Spleen (tissue), 11 donors: ENCODE measurements around the gene ANO3. TPM values are rescaled to one million over a fixed set of nuclear protein-coding genes. Genes with fewer than 3 reads are reported as not detected.

Experiments used
- DNase-seq: peaks from one replicate; pipeline ENCODE4 v3.0.0-alpha.2; 2020
- H3K27ac ChIP-seq, 8 donors: fragments of 200-600 bp; sonication (generic) in 7 of 8; 1 replicate in 4 of 8; 2 replicates in 4 of 8; pipeline versions ENCODE4 v1.5.0 to v1.8.0; 2016 to 2021; ENCODE audit warnings: inconsistent platforms in 4 of 8, mild to moderate bottlenecking in 4 of 8, moderate library complexity in 1 of 8
- H3K27me3 ChIP-seq, 7 donors: fragments of 200-600 bp; sonication (generic) in 6 of 7; replicated peaks in 1 of 7; 1 replicate in 4 of 7; 2 replicates in 3 of 7; pipeline versions ENCODE4 v1.5.0 to v1.8.0; 2016 to 2021; ENCODE audit warnings: inconsistent platforms in 3 of 7, mild to moderate bottlenecking in 1 of 7
- H3K36me3 ChIP-seq, 6 donors: fragments of 200-600 bp; sonication (generic) in 5 of 6; 1 replicate in 4 of 6; 2 replicates in 2 of 6; pipeline versions ENCODE4 v1.5.0 to v1.8.0; 2016 to 2021; ENCODE audit warnings: inconsistent platforms in 2 of 6
- H3K4me1 ChIP-seq, 6 donors: fragments of 200-600 bp; sonication (generic) in 5 of 6; 1 replicate in 3 of 6; 2 replicates in 3 of 6; pipeline versions ENCODE4 v1.5.0 to v1.8.0; 2016 to 2021; ENCODE audit warnings: inconsistent platforms in 3 of 6
- H3K4me3 ChIP-seq, 8 donors: fragments of 200-600 bp; sonication (generic) in 7 of 8; 1 replicate in 4 of 8; 2 replicates in 4 of 8; pipeline versions ENCODE4 v1.5.0 to v1.8.0; 2016 to 2021; ENCODE audit warnings: inconsistent platforms in 4 of 8, mild to moderate bottlenecking in 4 of 8, moderate library complexity in 2 of 8
- H3K9me3 ChIP-seq, 8 donors: fragments of 200-600 bp; sonication (generic) in 7 of 8; 1 replicate in 4 of 8; 2 replicates in 4 of 8; pipeline versions ENCODE4 v1.5.0 to v1.8.0; 2016 to 2021; ENCODE audit warnings: inconsistent platforms in 4 of 8
- POLR2A ChIP-seq, 3 donors: fragments of 450-650 bp; IDR thresholded peaks; one replicate each; pipeline ENCODE4 v1.5.1; 2017; ENCODE audit warnings: antibody characterized with exemption in 3 of 3, mild to moderate bottlenecking in 1 of 3
- POLR2AphosphoS5 ChIP-seq, 3 donors: sonication (generic); formaldehyde crosslinking; IDR thresholded peaks; one replicate each; pipeline ENCODE4 v1.5.1; 2017; ENCODE audit warnings: antibody characterized with exemption in 3 of 3
- WGBS, 5 donors: extraction: QIAGEN DNeasy Blood & Tissue Kit in 3 of 5; methylation state at CpG; one replicate each; pipeline versions ENCODE4 v1.1.5 to v1.1.7; 2013 to 2018; 5-methylcytosine and 5-hydroxymethylcytosine counted together
- intact Hi-C: fragments of 100-400 bp; cut with DNase I; formaldehyde crosslinking; loops from one replicate; pipeline ENCODE4 v1.15.0; 2023; ENCODE audit warnings: low total_unique reads
- polyA plus RNA-seq, 3 donors: library from polyadenylated mRNA; stranded (reverse); fragments of 200-250 nt; gene quantifications; one replicate each; pipeline ENCODE4 v1.2.1, GENCODE V29; 2013
- total RNA-seq, 7 donors: library from RNA; depleted of rRNA in 3 of 7; stranded (reverse); fragments of >200 nt in 3 of 7; fragmentation: NEBNext Ultra II Directional in 4 of 7; extraction: Animal tissue kit (Norgen Biotek cat#: 25700) in 4 of 7; gene quantifications; one replicate each; pipeline versions ENCODE4 v1.1.0 to v1.2.1, GENCODE V29; 2016 to 2021
- TF ChIP-seq, protein P1 (sequence below), 11 experiments: fragments of 200-600 bp in 7 of 11; fragments of 450-650 bp in 4 of 11; sonication (generic) in 4 of 11; IDR thresholded peaks in 8 of 11; conservative IDR thresholded peaks in 3 of 11; 1 replicate in 7 of 11; 2 replicates in 4 of 11; pipeline versions ENCODE4 v1.4.0 to v1.8.0; 2016 to 2021; ENCODE audit warnings: antibody characterized with exemption in 11 of 11, inconsistent platforms in 4 of 11, mild to moderate bottlenecking in 1 of 11
- donor health status: healthy with polysubstance abuse.
- donor health status: DM: no; HTN: no; CAD: no; lungs with moderate emphysema.
- donor health status: DM: no; HTN: no; CAD: no.
- donor health status: Bipolar disorder and iron deficiency.
- donor health status: healthy.
- donor health status: DM: no; HTN: no; CAD: no.
- donor health status: DM: yes; HTN: yes; CAD: no.

Gene ANO3
- total and polyA plus RNA-seq, 10 donors: 0.03 to 2.6 (median 0.26) TPM; not detected in 4

DNA sequence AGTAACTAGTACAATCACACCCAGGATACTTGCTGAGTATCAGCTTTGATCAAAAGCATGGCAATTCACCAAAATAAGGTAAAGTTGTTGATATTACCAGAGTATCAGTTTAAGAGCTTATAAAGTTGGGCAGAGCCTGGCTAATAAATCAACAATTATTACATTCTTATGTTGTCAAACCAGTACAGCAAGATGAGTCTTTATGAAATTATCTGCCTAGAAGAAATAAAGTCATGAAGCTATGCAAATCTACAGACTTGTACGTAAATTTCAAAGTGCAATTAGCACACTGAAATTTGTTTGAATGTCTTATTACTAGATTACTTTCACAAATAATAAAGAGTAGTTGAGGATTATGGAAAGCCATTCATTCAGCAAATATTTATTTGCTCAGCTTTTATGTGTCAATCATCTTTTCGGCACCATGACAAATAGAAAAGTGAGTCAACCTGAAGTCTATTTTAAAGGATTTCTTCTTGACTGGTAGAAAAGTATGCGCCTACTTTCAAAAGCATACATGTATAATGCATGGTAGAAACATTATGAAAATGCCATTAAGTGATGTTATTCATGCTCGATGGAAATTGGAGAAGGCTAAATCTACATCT is 5.0 kb upstream of the ANO3 start:
- Histone ChIP-seq H3K27ac (no peak overlapping the region), H3K9me3 (no peaks in the 10 kb centered on the region), H3K36me3 (no peaks in the 10 kb centered on the region), H3K27me3 (peaks cover 0 to 17% (median 5%) of the 10 kb centered on the region in 7 donors), H3K4me3 (no peak overlapping the region), H3K4me1 (peaks cover 0 to 4% (median 0%) of the 10 kb centered on the region in 6 donors)
- intact Hi-C loops: no loop called here
- TF ChIP-seq, protein P1, sequence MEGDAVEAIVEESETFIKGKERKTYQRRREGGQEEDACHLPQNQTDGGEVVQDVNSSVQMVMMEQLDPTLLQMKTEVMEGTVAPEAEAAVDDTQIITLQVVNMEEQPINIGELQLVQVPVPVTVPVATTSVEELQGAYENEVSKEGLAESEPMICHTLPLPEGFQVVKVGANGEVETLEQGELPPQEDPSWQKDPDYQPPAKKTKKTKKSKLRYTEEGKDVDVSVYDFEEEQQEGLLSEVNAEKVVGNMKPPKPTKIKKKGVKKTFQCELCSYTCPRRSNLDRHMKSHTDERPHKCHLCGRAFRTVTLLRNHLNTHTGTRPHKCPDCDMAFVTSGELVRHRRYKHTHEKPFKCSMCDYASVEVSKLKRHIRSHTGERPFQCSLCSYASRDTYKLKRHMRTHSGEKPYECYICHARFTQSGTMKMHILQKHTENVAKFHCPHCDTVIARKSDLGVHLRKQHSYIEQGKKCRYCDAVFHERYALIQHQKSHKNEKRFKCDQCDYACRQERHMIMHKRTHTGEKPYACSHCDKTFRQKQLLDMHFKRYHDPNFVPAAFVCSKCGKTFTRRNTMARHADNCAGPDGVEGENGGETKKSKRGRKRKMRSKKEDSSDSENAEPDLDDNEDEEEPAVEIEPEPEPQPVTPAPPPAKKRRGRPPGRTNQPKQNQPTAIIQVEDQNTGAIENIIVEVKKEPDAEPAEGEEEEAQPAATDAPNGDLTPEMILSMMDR (IDR thresholded peaks at IDR 0.05 in 8 of 11, conservative IDR thresholded peaks at IDR 0.05 in 3 of 11): no peak
- no peak for TF ChIP-seq POLR2AphosphoS5 (IDR thresholded peaks at IDR 0.05)
- no peak for TF ChIP-seq POLR2A (IDR thresholded peaks at IDR 0.05)
- DNase-seq: no peak
- WGBS, 5 donors: 88 to 95% (median 91%) methylated on average over 4 of the region's 4 CpGs

DNA sequence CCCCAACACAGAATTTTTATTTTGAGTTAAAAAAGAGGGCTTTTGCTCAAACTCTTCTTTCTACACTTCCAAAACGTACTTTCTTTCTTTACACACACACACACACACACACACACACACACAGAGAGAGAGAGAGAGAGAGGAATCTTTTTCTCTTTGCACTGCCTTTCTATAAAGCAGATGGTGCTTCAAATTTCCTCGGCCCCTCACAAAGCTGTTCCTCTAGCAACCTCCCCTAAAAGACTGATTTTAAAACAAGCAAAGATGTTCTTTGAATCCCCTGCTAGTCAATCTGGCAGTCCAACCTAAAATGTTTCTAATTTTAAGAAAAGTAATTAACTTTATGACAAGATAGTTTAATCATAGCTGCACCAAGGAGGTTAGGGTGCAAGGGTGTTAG is 2.7 kb upstream of the ANO3 start:
- Histone ChIP-seq H3K27ac (no peak overlapping the region), H3K4me3 (no peak overlapping the region), H3K4me1 (peaks cover 0 to 9% (median 0%) of the 10 kb centered on the region in 6 donors), H3K36me3 (no peaks in the 10 kb centered on the region), H3K27me3 (peaks cover 0 to 40% (median 10%) of the 10 kb centered on the region in 7 donors), H3K9me3 (no peaks in the 10 kb centered on the region)
- 46 to 62% (median 52%) methylated on average over 2 of the region's 2 CpGs for WGBS, 5 donors
- no peak for DNase-seq
- intact Hi-C loops: no loop called here
- no peak for TF ChIP-seq POLR2AphosphoS5 (IDR thresholded peaks at IDR 0.05)
- no peak for TF ChIP-seq POLR2A (IDR thresholded peaks at IDR 0.05)
- TF ChIP-seq, protein P1 (IDR thresholded peaks at IDR 0.05 in 8 of 11, conservative IDR thresholded peaks at IDR 0.05 in 3 of 11): no peak

DNA sequence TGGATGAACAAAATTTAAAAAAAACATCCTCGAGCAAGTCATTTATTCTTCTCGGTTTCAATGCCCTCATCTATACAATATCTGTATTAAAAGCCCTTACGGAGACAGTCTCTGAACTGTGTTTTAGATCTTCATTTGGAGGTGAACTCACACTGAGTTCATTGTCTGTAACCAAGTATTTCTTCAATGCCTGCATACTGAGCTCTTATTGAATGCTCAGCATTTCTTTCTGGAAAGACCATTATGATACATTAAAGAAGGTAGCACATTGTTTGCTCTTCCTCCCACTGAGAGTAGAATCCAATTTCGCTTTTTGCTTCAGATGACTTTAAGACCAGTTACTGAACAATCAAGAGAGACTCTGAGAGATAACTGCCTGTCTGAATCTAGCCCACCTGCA is 1.7 kb upstream of the ANO3 start:
- no peak for TF ChIP-seq POLR2AphosphoS5 (IDR thresholded peaks at IDR 0.05)
- TF ChIP-seq POLR2A (IDR thresholded peaks at IDR 0.05): no peak
- TF ChIP-seq, protein P1 (IDR thresholded peaks at IDR 0.05 in 8 of 11, conservative IDR thresholded peaks at IDR 0.05 in 3 of 11): no peak
- 84 to 95% (median 92%) methylated on average over 4 of the region's 4 CpGs for WGBS, 5 donors
- intact Hi-C loops: no loop called here

DNA sequence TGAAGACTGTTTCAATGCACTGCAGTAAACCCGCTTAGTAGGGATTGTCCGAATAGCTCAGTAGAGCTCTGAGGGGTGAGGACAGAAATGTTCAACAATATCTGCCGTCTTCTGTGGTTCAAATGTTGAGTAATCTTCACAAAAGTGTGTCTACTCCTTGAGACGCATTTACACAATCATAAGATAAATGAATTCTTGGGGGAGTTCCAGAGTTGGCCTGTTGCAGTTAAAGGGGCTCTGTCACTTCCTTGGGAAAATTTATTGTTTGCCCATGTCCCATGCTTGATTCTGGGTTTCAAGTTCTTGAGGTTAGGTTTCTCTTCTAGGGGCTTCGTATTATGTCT is 614 bp downstream of the ANO3 start:
- H3K4me1 ChIP-seq: peaks cover 0 to 9% (median 0%) of the 10 kb centered on the region in 6 donors
- WGBS, 5 donors: 39 to 54% (median 45%) methylated on average over 5 of the region's 5 CpGs
- no peak for TF ChIP-seq POLR2A (IDR thresholded peaks at IDR 0.05)
- no peak for TF ChIP-seq POLR2AphosphoS5 (IDR thresholded peaks at IDR 0.05)
- TF ChIP-seq, protein P1 (IDR thresholded peaks at IDR 0.05 in 8 of 11, conservative IDR thresholded peaks at IDR 0.05 in 3 of 11): no peak
- no peaks in the 10 kb centered on the region for H3K9me3 ChIP-seq
- H3K27me3 ChIP-seq: peaks cover 0 to 48% (median 10%) of the 10 kb centered on the region in 7 donors
- no peak for DNase-seq
- intact Hi-C loops: no loop called here
- no peaks in the 10 kb centered on the region for H3K36me3 ChIP-seq
- H3K4me3 ChIP-seq: no peak overlapping the region
- H3K27ac ChIP-seq: no peak overlapping the region

More for the DNA sequence above, 1.7 kb upstream of the ANO3 start:
- Histone ChIP-seq H3K27ac (no peak overlapping the region), H3K4me3 (no peak overlapping the region), H3K36me3 (no peaks in the 10 kb centered on the region), H3K9me3 (no peaks in the 10 kb centered on the region), H3K27me3 (peaks cover 0 to 41% (median 10%) of the 10 kb centered on the region in 7 donors), H3K4me1 (peaks cover 0 to 9% (median 0%) of the 10 kb centered on the region in 6 donors)
- no peak for DNase-seq
